ENCODE results near the gene ARG2. TPM values are rescaled to one million over a fixed set of nuclear protein-coding genes. Genes with fewer than 3 reads are reported as not detected.
A peak's percentile ranks its signal among the peaks of the same experiment; 100 is the strongest.
"Not testable (repeated sequence)": the region's sequence is repeated elsewhere in the genome, so short reads cannot be mapped to it uniquely, and the experiment has no call there.

ARG2 gene
- total RNA-seq, 4 donors from 2014 or later = 13.2 to 125 (median 67.6) TPM

- TF ChIP-seq CTCF (IDR thresholded peaks at IDR 0.05) = no peak
- TF ChIP-seq POLR2A (IDR thresholded peaks at IDR 0.05) = no peak
- no peaks in the 10 kb centered on the region for H3K4me1 ChIP-seq
- no peaks in the 10 kb centered on the region for H3K9me3 ChIP-seq
- H3K36me3 ChIP-seq = peaks cover 0 to 73% (median 6%) of the 10 kb centered on the region in 3 donors
- H3K27me3 ChIP-seq = no peaks in the 10 kb centered on the region
- H3K4me3 ChIP-seq = no peak overlapping the region
- DNase-seq = no peak
- H3K27ac ChIP-seq = no peak overlapping the region
Observed at GRCh38 chr14:67589204-67589770, 30.4 kb upstream of the ARG2 start.

DNA sequence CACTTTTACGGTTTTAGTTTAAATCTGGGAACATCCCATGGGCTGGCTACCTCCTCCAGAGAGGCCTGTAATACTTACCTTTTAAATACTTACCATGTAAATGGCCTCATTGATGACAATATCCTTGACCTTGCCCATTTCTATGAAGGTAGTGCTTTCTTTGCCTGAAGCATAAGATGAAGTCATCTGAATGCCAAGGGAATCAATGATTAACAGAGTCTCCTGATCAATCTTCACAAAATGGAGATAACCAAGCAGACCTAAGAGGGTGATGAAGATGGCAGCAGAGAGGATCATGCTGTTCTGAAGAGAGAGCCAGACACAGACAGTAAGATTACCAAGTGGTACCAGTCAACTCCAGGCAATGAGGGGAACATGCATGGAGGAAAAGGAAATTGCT, 26.1 kb upstream of the ARG2 start:
- not testable (repeated sequence) for DNase-seq, H3K9me3 ChIP-seq, H3K27me3 ChIP-seq, H3K4me1 ChIP-seq, H3K4me3 ChIP-seq, H3K27ac ChIP-seq
- H3K36me3 ChIP-seq = peaks cover 0 to 46% (median 6%) of the 10 kb centered on the region in 3 donors

DNA sequence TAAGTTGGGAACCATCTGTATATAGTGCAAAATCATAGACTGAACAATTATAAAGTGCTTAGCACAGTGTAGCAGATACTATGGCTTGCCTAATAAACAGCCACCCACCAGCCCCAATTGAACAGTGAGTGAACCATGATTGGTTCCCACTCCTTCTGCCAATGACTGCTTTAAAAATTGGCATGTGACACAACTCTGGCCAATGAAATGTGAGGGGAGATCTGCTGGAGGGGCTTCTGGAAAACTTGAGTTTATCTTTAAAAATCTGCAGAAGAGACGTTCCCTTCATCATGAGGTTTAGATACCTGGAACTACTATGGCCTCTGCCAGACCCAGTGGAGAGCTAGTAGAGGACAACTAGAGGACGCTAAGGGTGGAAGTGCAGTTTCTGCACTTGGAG, 24.3 kb upstream of the ARG2 start:
- TF ChIP-seq CTCF (IDR thresholded peaks at IDR 0.05) = no peak
- no peak for TF ChIP-seq POLR2A (IDR thresholded peaks at IDR 0.05)
- Histone ChIP-seq H3K36me3 (peaks cover 0 to 29% (median 6%) of the 10 kb centered on the region in 3 donors), H3K9me3 (no peaks in the 10 kb centered on the region), H3K27ac (no peak overlapping the region), H3K27me3 (no peaks in the 10 kb centered on the region), H3K4me3 (no peak overlapping the region), H3K4me1 (peaks cover 0 to 16% (median 2%) of the 10 kb centered on the region in 4 donors)
- DNase-seq = no peak

GRCh38 chr14:67599698-67600561, 19.8 kb upstream of the ARG2 start, which contains the start of gene PIGH:
Gene PIGH, minus strand, starts transcription at chr14:67600268. Its CDS starts 65 bp downstream, at chr14:67600203.
- DNase-seq = peak; percentile 89 to 96 (median 95)
- H3K36me3 ChIP-seq = no peaks in the 10 kb centered on the region
- no peaks in the 10 kb centered on the region for H3K9me3 ChIP-seq
- peaks cover 0 to 19% (median 2%) of the 10 kb centered on the region in 4 donors for H3K4me1 ChIP-seq
- H3K27me3 ChIP-seq = no peaks in the 10 kb centered on the region
- peak within 1 kb of the TSS; percentile 62 to 97 (median 88) for H3K4me3 ChIP-seq
- peak within 1 kb of the TSS; percentile 80 to 92 (median 84) for H3K27ac ChIP-seq
- TF ChIP-seq POLR2A (IDR thresholded peaks at IDR 0.05) (peak; percentile 89 to 92), CTCF (IDR thresholded peaks at IDR 0.05) (peak; percentile 28 to 76 (median 58))

DNA sequence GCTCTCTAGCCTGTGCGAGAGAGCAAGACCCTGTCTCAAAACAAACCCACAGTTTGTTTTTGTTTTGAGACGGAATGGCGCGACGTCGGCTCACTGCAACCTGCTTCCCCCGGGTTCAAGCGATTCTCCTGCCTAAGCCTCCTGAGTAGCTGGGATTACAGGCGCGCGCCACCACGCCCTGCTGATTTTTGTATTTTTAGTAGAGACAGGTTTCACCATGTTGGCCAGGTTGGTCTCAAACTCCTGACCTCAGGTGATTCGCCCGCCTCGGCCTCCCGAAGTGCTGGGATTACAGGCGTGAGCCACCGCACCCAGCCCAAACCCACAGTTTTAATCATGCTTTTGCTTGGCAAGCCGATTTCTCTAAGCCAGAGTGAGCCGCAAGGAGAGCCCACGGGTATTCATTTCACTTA, 19.2 kb upstream of the ARG2 start:
- H3K36me3 ChIP-seq, H3K9me3 ChIP-seq, H3K27me3 ChIP-seq, DNase-seq: not testable (repeated sequence)
- Histone ChIP-seq H3K27ac (peak overlapping the region; percentile 80 to 92 (median 84)), H3K4me3 (peak overlapping the region; percentile 62 to 97 (median 88)), H3K4me1 (peaks cover 0 to 19% (median 2%) of the 10 kb centered on the region in 4 donors)

DNA sequence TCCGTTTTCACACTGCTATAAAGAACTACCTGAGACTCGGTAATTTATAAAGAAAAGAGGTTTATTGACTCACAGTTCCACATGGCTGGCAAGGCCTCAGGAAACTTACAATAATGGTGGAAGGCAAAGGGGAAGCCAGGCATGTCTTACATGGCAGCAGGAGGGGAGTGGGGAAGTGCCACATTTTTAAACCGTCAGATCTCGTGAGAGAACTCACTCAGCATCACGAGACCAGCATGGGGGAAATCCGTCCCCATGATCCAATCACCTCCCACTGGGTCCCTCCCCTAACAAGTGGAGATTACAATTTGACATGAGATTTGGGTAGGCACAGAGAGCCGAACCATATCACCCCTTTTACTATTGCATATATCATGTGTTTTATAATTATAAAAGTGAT, 17.6 kb upstream of the ARG2 start:
- H3K27me3 ChIP-seq = no peaks in the 10 kb centered on the region
- no peaks in the 10 kb centered on the region for H3K36me3 ChIP-seq
- H3K4me3 ChIP-seq = no peak overlapping the region
- H3K9me3 ChIP-seq = no peaks in the 10 kb centered on the region
- DNase-seq = no peak
- no peak for TF ChIP-seq CTCF (IDR thresholded peaks at IDR 0.05)
- TF ChIP-seq POLR2A (IDR thresholded peaks at IDR 0.05) = no peak
- peaks cover 0 to 19% (median 2%) of the 10 kb centered on the region in 4 donors for H3K4me1 ChIP-seq
- H3K27ac ChIP-seq = peak overlapping the region in 1 of 4 donors; percentile 59

Measured in Peyer's patch (tissue), 4 donors.